ENCODE results near the gene NPFF.
"Not testable (repeated sequence)": the region's sequence is repeated elsewhere in the genome, so short reads cannot be mapped to it uniquely, and the experiment has no call there.

GRCh38 chr12:53550131-53550530 is 42.8 kb upstream of the NPFF start:
- TF ChIP-seq CTCF, POLR2A, POLR2AphosphoS5 (IDR thresholded peaks at IDR 0.05): not testable (repeated sequence)
